ES-I3 (cell line): ENCODE measurements around the gene LZTS3.
"Not testable (repeated sequence)": the region's sequence is repeated elsewhere in the genome, so short reads cannot be mapped to it uniquely, and the experiment has no call there.

Experiments
- H3K36me3 ChIP-seq: 2 replicates; pipeline ENCODE4 v1.6.1; 2013; ENCODE audit warnings: mild to moderate bottlenecking, low read length, control low read depth, moderate library complexity; ENCODE audit not compliant: insufficient read depth
- H3K4me1 ChIP-seq: 2 replicates; pipeline ENCODE4 v1.6.1; 2013; ENCODE audit warnings: mild to moderate bottlenecking, control low read depth, low read length; ENCODE audit not compliant: insufficient read depth
- H3K9ac ChIP-seq: 2 replicates; pipeline ENCODE4 v1.6.1; 2013; ENCODE audit warnings: low read depth, mild to moderate bottlenecking, low read length, moderate library complexity
- H3K9me3 ChIP-seq: 2 replicates; pipeline ENCODE4 v1.6.1; 2013; ENCODE audit warnings: mild to moderate bottlenecking, low read length, moderate library complexity; ENCODE audit not compliant: control insufficient read depth, insufficient read depth

Gene LZTS3

DNA sequence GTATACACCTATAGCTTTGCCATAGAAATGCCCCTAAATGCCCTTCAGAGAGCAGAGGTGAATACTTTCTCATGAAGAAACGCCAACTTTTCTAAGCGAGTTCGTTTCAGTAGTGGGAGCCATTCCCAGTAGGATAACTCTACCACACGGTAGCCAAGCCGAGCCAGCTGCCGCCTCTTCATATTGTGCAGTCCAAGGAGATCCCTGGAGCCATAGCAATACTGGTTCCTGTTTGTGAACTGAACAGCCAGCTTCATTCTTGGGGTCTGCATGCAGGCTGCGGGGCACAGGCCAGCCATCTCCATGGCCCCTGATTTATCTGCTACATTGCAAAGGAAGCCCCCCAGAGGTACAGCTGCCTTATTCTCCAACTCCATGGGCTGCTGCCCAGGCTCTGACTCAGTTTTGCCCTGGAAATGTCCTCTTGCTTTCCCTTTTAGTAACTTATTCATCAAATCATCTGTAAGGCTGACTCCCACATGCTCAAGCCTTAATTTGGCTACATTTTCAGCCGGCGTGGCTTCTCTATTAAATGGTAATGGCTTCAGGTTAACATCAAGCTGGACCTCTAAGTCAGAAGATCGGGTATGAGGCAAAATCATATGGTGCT is 26.5 kb downstream of the LZTS3 start:
- Histone ChIP-seq H3K9ac (no peak overlapping the region), H3K9me3 (no peaks in the 10 kb centered on the region), H3K4me1 (no peaks in the 10 kb centered on the region), H3K36me3 (peaks cover 11% of the 10 kb centered on the region; the same call in 1 of the 2 replicates)

DNA sequence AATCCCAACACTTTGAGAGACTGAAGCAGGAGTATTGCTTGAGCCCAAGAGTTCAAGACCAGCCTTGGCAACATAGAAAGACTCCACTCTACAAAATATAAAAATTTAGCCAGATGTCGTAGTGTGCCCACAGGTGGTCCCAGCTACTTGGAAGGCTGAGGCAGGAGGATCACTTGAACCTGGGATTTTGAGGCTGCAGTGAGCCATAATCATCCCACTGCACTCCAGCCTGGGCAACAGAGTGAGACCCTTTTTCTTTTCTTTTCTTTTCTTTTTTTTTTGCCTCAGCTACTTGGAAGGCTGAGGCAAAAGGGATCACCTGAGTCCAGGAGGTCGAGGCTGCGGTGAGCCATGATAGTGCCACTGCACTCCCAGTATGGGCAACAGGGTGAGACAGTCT is 31.6 kb downstream of the LZTS3 start:
- H3K36me3 ChIP-seq = no peaks in the 10 kb centered on the region
- no peak overlapping the region for H3K9ac ChIP-seq
- H3K4me1 ChIP-seq = no peaks in the 10 kb centered on the region
- no peaks in the 10 kb centered on the region for H3K9me3 ChIP-seq

DNA sequence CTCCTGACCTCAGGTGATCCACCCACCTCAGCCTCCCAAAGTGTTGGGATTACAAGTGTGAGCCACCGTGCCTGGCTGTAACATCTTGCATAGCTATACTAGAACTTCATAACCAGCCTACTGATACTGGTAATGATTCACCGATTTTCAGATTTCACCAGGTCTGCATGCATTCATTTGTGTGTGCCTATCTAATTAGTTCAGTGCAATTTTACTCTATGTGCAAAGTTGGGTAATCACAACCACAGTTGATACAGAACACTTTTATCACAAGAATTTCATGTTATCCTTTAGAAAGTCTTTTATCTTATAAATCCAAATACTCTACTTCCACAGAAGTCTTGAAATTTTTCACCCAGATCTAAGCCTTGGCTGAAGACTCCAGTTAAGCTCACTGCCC is 35.9 kb downstream of the LZTS3 start:
- Histone ChIP-seq H3K36me3 (no peaks in the 10 kb centered on the region), H3K9ac (no peak overlapping the region), H3K4me1 (no peaks in the 10 kb centered on the region), H3K9me3 (no peaks in the 10 kb centered on the region)

DNA sequence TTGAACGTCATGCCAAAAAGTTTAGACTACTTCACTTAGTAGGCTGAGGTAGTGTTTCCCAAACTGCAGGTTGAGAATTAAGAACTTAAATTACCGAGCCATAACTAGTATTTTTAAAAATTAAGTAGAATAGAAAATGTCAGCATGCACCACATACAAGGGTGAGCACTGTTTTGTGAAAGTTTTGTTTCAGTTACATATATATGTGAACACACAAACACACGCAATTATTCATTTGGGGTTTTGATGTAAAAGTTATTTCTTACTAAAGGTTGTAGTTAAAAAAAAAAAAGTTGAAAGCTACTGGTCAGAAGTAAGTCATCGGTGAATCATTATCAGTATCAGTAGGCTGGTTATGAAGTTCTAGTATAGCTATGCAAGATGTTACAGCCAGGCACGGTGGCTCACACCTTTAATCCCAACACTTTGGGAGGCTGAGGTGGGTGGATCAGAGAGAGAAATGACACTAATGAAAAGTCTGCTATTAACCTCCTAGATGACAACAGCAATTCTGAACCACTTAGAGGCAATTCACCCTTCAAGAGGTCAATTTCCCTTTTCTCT is 37.8 kb downstream of the LZTS3 start:
- H3K4me1 ChIP-seq = no peaks in the 10 kb centered on the region
- no peaks in the 10 kb centered on the region for H3K9me3 ChIP-seq
- H3K9ac ChIP-seq = no peak overlapping the region
- H3K36me3 ChIP-seq = no peaks in the 10 kb centered on the region

DNA sequence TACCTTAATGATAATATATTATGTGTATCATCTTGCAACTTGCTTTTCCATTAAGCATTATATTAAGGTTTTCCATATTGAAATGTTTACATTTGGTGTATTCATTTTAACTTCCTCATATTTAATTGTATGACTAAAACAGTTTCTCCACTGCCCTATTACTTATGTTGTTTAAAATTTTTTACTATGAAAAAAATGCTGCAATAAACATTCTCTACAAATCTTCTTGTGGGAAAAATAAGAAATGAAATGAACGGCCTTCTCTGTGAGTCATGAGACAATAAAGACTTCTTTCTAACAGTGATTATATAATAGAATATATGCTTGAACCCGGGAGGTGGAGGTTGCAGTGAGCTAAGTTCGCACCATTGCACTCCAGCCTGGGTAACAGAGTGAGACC is 39.2 kb downstream of the LZTS3 start:
- Histone ChIP-seq H3K36me3 (no peaks in the 10 kb centered on the region), H3K9me3 (no peaks in the 10 kb centered on the region), H3K4me1 (no peaks in the 10 kb centered on the region), H3K9ac (no peak overlapping the region)

DNA sequence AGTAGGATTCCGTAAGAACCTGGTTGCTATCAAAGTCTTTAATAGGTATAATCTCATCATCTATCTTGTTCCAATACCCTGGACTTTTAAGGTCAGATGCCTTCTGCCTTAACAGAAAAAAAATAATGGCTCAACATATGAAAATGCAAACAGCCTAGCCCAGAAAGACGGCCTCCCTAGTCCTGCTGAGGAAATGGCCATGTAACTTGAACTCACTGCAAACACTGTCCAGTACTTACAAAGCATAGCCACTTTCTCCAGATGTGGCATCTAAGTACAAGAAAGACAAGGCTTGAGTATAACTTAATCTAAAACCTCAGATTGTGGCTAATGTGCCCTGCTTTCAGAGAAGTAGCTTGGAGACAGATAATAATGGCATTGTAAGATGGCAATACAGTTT is 40.2 kb downstream of the LZTS3 start:
- no peak overlapping the region for H3K9ac ChIP-seq
- H3K36me3 ChIP-seq = no peaks in the 10 kb centered on the region
- H3K4me1 ChIP-seq = no peaks in the 10 kb centered on the region
- H3K9me3 ChIP-seq = no peaks in the 10 kb centered on the region

DNA sequence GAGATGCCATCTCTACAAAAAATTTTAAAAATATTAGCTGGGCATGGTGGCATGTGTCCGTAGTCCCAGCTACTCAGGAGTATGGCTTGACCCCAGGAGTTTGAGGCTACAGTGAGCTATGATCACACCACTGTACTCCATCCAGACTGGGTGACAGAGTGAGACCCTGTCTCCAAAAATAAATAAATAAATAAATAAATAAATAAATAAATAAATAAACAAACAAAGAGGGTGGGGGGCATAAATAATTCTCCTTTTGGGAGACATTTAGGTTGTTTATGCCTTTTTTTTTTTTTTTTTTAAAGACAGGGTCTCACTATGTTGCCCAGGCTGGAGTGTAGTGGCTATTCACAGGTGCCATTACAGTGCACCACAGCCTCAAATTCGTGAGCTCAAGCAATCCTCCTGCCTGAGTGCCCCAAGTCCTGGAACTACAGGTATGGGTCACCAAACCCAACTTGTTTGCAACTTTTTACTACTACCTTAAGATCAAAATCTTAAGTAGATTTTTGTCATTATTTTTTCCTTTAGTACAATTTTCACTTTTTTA is 43.2 kb downstream of the LZTS3 start:
- no peaks in the 10 kb centered on the region for H3K4me1 ChIP-seq
- H3K9ac ChIP-seq = no peak overlapping the region
- H3K9me3 ChIP-seq = no peaks in the 10 kb centered on the region
- H3K36me3 ChIP-seq = no peaks in the 10 kb centered on the region

DNA sequence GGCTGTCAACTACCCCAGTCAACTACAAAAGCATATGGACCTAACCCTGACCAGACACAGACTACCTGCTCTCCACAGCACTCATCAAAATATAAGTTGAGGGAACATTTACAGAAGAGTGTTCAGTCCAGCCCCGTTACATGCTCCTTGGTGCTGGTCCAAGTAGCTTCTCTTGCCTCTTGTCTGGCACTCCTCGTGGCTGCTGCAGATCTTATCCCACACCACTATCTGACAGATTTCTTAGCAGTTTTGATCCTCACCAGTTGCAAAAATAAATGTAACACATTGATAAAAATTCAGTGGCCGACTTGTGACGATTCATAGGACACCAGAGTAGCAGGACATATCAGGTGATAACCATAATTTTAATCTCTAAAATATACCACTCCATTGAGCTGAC is 44.3 kb downstream of the LZTS3 start:
- Histone ChIP-seq H3K36me3 (no peaks in the 10 kb centered on the region), H3K4me1 (no peaks in the 10 kb centered on the region), H3K9ac (no peak overlapping the region)

DNA sequence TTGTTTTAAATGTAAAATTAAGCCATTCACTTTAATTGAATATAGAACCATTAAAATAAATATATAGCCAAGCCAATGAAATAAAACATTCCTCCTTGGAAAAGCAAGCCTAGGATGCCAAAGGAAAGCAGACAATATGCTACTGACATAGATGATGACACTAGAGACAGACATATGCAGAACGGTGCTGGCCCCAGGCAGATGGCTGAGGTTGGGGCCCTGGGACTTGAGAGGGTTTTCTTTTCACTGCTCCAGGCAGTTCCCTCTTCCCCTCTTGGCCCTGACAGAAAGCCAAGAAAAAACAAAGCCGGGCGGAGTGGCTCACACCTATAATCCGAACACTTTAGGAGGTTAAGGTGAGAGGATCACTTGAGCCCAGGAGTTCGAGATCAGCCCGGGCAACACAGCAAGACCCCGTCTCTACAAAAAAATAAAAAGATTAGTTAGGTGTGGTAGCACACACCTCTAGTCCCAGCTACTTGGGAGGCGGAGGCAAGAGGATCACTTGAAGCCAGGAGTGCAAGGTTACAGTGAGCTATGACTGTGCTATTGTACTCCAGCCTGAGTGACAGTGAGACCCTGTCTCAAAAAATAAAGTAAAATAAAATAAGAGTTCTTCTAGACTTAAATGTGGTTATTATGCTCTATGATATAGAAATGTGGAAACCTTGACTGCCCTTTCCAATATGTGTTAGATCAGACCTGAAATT is 44.9 kb downstream of the LZTS3 start:
- H3K4me1 ChIP-seq = no peaks in the 10 kb centered on the region
- H3K9ac ChIP-seq = no peak overlapping the region
- no peaks in the 10 kb centered on the region for H3K36me3 ChIP-seq
- peaks cover under 1% of the 10 kb centered on the region; the same call in 1 of the 2 replicates for H3K9me3 ChIP-seq

More for the DNA sequence above, 44.3 kb downstream of the LZTS3 start:
- H3K9me3 ChIP-seq = no peaks in the 10 kb centered on the region

DNA sequence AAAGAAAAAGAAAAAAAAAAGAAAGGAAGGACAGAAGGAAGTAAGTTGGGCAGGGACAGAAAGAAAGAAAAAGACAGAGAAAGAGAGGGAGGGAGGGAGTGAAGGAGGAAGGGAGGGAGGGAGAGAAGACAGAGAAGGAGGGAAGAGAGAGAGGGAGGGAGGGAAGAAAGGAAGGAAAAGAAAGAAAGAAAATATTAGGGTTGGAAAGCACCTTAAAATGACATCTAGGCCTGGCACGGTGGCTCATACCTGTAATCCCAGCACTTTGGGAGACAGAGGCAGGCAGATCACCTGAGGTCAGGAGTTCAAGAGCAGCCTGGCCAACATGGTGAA is 46.9 kb downstream of the LZTS3 start:
- no peaks in the 10 kb centered on the region for H3K4me1 ChIP-seq
- H3K36me3 ChIP-seq = peaks cover 9% of the 10 kb centered on the region
- H3K9ac ChIP-seq = no peak overlapping the region
- peaks cover 9% of the 10 kb centered on the region; the same call in 1 of the 2 replicates for H3K9me3 ChIP-seq

DNA sequence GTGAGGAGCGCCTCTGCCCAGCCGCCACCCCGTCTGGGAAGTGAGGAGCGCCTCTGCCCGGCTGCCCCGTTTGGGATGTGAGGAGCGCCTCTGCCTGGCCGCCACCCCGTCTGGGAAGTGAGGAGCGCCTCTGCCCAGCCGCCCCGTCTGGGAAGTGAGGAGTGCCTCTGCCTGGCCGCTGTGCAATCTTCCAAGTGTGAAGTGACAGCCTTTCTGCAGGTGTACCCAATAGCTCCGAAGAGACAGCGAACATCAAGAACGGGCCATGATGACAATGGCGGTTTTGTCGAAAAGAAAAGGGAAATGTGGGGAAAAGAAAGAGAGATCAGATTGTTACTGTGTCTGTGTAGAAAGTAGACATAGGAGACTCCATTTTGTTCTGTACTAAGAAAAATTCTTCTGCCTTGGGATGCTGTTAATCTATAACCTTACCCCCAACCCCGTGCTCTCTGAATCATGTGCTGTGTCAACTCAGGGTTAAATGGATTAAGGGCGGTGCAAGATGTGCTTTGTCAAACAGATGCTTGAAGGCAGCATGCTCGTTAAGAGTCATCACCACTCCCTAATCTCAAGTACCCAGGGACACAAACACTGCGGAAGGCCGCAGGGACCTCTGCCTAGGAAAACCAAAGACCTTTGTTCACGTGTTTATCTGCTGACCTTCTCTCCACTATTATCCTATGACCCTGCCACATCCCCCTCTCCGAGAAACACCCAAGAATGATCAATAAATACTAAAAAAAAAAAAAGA is 47.4 kb downstream of the LZTS3 start:
- not testable (repeated sequence) for H3K9ac ChIP-seq, H3K9me3 ChIP-seq, H3K4me1 ChIP-seq
- peaks cover 10% of the 10 kb centered on the region for H3K36me3 ChIP-seq

DNA sequence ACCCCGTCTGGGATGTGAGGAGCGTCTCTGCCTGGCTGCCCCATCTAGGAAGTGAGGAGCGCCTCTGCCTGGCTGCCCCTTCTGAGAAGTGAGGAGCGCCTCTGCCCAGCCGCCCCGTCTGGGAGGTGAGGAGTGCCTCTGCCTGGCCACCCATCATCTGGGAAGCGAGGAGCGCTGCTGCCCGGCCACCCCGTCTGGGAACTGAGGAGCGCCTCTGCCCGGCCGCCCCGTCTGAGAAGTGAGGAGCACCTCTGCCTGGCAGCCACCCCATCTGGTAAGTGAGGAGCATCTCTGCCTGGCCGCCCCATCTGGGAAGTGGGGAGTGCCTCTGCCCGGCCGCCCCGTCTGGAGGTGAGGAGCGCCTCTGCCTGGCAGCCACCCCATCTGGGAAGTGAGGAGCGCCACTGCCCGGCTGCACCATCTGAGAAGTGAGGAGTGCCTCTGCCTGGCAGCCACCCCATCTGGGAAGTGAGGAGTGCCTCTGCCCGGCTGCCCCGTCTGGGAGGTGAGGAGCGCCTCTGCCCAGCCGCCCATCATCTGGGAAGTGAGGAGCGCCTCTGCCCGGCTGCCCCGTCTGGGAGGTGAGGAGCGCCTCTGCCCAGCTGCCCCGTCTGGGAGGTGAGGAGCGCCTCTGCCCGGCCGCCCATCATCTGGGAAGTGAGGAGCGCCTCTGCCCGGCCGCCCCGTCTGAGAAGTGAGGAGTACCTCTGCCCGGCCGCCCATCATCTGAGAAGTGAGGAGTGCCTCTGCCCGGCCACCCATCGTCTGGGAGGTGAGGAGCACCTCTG is 48.4 kb downstream of the LZTS3 start:
- H3K9ac ChIP-seq, H3K9me3 ChIP-seq, H3K4me1 ChIP-seq: not testable (repeated sequence)
- H3K36me3 ChIP-seq = peaks cover 15% of the 10 kb centered on the region

DNA sequence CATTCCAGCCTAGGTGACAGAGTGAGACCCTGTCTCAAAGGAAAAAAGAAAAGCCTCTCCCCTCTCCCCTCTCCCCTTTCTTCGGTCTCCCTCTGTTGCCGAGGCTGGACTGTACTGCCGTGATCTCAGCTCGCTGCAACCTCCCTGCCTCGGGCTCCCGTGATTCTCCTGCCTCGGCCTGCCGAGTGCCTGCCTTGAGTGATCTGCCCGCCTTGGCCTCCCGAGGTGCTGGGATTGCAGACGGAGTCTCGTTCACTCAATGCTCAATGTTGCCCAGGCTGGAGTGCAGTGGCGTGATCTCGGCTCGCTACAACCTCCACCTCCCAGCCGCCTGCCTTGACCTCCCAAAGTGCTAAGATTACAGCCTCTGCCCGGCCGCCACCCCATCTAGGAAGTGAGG is 49.2 kb downstream of the LZTS3 start:
- H3K9me3 ChIP-seq, H3K9ac ChIP-seq, H3K4me1 ChIP-seq: not testable (repeated sequence)
- H3K36me3 ChIP-seq = peaks cover 15% of the 10 kb centered on the region

DNA sequence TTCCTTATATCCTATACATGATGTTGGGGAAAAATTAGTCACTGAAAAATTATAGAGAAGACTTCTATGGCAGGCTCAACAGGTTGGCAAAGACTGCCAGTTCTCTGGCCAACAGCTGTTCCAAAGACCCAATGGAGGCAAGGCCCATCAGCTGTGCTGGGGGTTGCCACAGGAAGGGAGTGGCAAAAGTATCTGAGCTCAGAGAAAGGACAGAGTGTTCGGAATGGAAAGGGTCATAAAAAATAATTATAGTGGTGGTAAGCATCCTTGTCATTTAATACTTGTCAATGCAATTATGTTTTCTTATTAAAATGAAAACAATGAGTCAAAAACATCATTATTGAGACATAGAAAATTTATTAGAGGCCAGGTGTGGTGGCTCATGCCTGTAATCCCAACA is 49.8 kb downstream of the LZTS3 start:
- Histone ChIP-seq H3K36me3 (peaks cover 15% of the 10 kb centered on the region), H3K4me1 (no peaks in the 10 kb centered on the region), H3K9ac (no peak overlapping the region), H3K9me3 (peaks cover 9% of the 10 kb centered on the region; the same call in 1 of the 2 replicates)
